ENCODE results near the gene GUCA2B.

Gene GUCA2B

GRCh38 chr1:42143896-42144710, 9.1 kb upstream of the GUCA2B start:
- no peak for DNase-seq

- no peak for DNase-seq
Observed at GRCh38 chr1:42144711-42145388, 8.4 kb upstream of the GUCA2B start.

- no peak for DNase-seq
Observed at GRCh38 chr1:42145389-42145716, 7.9 kb upstream of the GUCA2B start.

GRCh38 chr1:42145764-42146625, 7.2 kb upstream of the GUCA2B start:
- DNase-seq, result no peak

- peak; percentile 67 for DNase-seq
Observed at GRCh38 chr1:42146626-42147320, 6.4 kb upstream of the GUCA2B start.

- DNase-seq, result no peak
Observed at GRCh38 chr1:42148166-42148565, 5.0 kb upstream of the GUCA2B start.

GRCh38 chr1:42150651-42151050, 2.6 kb upstream of the GUCA2B start:
- DNase-seq, result no peak

- no peak for DNase-seq
Observed at GRCh38 chr1:42152119-42152518, 1.1 kb upstream of the GUCA2B start.

- no peak for DNase-seq
Observed at GRCh38 chr1:42153624-42154023, 414 bp downstream of the GUCA2B start.

GRCh38 chr1:42154685-42155084, 1.5 kb downstream of the GUCA2B start:
- DNase-seq, result no peak

GRCh38 chr1:42155362-42155761, 2.2 kb downstream of the GUCA2B start:
- DNase-seq, result no peak

GRCh38 chr1:42157667-42158066, 4.5 kb downstream of the GUCA2B start:
- peak; percentile 13 for DNase-seq

GRCh38 chr1:42158189-42158588, 5.0 kb downstream of the GUCA2B start:
- DNase-seq, result no peak

- no peak for DNase-seq
Observed at GRCh38 chr1:42162181-42162580, 9.0 kb downstream of the GUCA2B start.

- no peak for DNase-seq
Observed at GRCh38 chr1:42163114-42163513, 9.9 kb downstream of the GUCA2B start.

- DNase-seq, result no peak
Observed at GRCh38 chr1:42163536-42164503, 10.6 kb downstream of the GUCA2B start.

- DNase-seq, result no peak
Observed at GRCh38 chr1:42164551-42165420, 11.6 kb downstream of the GUCA2B start, which contains the start of gene GUCA2A. Gene GUCA2A (minus strand): TSS chr1:42164745. CDS start chr1:42164712, 33 bp downstream.

- no peak for DNase-seq
Observed at GRCh38 chr1:42165511-42166210, 12.5 kb downstream of the GUCA2B start.

- no peak for DNase-seq
Observed at GRCh38 chr1:42167611-42168390, 14.6 kb downstream of the GUCA2B start.
